ENCODE measurements around the gene OLA1.

OLA1 gene

DNA sequence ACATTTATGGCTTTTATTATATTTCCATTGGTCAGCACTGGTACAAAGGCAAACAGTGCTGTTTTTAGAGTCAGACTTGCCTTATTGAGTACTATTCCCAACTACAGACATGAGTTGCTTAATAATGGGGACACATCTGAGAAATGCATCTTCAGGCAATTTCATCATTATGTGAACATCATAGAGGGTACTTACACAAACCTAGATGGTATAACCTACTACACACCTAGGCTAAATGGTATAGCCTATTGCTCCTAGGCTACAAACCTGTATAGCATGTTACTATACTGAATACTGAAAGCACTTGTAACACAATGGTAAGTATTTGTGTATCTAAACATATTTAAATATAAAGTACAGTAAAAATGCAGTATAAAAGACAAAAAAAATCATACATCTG is 36.4 kb downstream of the OLA1 start:
- no peaks in the 10 kb centered on the region for H3K9me3 Mint-ChIP-seq
- no peak overlapping the region for H3K27ac Mint-ChIP-seq
- H3K36me3 Mint-ChIP-seq = peaks cover 2% of the 10 kb centered on the region
- H3K4me3 Mint-ChIP-seq = no peak overlapping the region
- H3K4me1 Mint-ChIP-seq = peaks cover 2% of the 10 kb centered on the region
- no peak for ATAC-seq (ENCODE audit: low read depth)
- no peaks in the 10 kb centered on the region for H3K27me3 Mint-ChIP-seq
- DNase-seq (ENCODE audit: low spot score in 2 of 2) = no peak

DNA sequence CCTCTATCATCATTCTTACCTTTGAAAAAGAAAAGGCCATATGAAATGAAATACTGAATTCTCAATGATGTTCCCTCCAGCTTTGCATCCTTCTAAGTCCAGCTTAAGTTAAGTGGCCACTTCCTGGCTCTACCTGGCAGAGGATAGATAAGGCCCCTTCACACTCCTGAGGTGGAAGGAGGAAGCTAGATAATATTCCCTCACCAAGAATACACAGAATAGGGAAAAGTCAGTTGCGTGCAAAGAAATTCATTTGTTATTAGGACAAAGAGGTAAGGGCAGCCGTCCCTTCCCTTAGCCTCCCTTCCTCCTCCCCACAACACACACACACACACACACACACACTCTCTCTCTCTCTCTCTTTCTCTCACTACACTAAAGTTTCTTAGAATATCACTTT is 37.5 kb downstream of the OLA1 start:
- Mint-ChIP-seq H3K27me3 (no peaks in the 10 kb centered on the region), H3K36me3 (peaks cover 2% of the 10 kb centered on the region), H3K27ac (no peak overlapping the region), H3K4me3 (no peak overlapping the region), H3K9me3 (no peaks in the 10 kb centered on the region), H3K4me1 (peaks cover 2% of the 10 kb centered on the region)
- ATAC-seq (ENCODE audit: low read depth) = no peak
- DNase-seq (ENCODE audit: low spot score in 2 of 2) = no peak

DNA sequence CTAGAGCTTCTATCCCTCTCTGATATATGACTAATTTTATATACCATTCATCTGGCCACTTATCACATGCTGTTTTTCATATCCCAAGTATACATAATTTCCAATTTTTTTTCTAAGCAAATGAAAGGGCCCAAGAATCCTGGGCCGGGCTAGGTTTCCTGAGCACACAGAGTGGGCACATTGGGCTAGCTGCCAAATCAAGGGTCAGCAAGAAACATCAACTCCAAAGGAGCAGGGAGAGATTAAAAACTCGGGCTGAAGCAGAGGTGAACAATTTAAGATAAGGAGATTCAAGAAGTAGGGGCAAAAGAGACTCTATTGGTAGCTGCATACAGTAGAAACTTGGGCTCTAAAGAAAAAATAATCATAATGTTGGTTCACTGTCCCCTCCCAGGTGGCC is 39.0 kb downstream of the OLA1 start:
- Mint-ChIP-seq H3K36me3 (peaks cover 5% of the 10 kb centered on the region), H3K4me1 (peaks cover 5% of the 10 kb centered on the region), H3K27ac (no peak overlapping the region), H3K27me3 (no peaks in the 10 kb centered on the region), H3K9me3 (no peaks in the 10 kb centered on the region), H3K4me3 (no peak overlapping the region)
- no peak for ATAC-seq (ENCODE audit: low read depth)
- no peak for DNase-seq (ENCODE audit: low spot score in 2 of 2)

DNA sequence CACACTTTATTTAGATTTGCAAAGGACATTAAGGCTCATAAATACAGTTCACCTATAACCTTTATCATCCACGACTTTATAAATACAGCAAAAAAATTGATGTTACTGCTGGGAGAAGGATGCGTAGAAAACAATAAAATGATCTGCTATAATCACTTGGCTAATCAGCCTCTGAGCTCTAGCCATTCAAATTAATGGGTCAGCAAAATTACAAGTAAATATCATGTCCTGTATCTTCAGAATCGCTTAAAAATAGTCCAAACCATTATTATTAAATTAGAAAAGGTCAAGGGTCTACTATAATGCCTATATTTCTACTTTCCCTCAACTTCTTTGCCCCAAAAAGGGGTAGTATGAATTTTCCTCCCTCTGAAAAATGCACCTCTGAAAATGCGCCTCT is 40.3 kb downstream of the OLA1 start:
- no peaks in the 10 kb centered on the region for H3K9me3 Mint-ChIP-seq
- no peak overlapping the region for H3K4me3 Mint-ChIP-seq
- peaks cover 5% of the 10 kb centered on the region for H3K36me3 Mint-ChIP-seq
- DNase-seq (ENCODE audit: low spot score in 2 of 2) = no peak
- H3K27me3 Mint-ChIP-seq = no peaks in the 10 kb centered on the region
- no peak for ATAC-seq (ENCODE audit: low read depth)
- no peak overlapping the region for H3K27ac Mint-ChIP-seq
- peaks cover 5% of the 10 kb centered on the region for H3K4me1 Mint-ChIP-seq

DNA sequence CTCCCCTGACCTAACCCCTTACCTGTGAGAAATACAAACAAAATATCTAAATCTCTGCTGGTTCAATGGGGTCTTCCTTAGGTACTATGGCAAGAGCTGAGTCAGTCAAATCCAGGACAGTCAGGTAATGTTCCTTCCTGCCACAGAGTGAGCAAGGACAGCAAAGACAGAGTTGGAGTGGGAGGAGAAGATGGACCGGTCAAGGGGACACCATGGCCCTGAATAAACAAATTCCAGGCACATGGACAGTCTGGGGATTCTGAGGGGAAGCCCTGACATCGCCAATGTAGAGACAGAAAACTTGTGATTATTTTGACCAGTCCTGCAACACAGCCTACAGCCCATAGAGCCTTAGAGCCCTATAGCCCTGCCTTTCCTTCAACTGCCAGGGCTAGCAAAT is 42.8 kb downstream of the OLA1 start:
- peaks cover 5% of the 10 kb centered on the region for H3K36me3 Mint-ChIP-seq
- no peak overlapping the region for H3K4me3 Mint-ChIP-seq
- DNase-seq (ENCODE audit: low spot score in 2 of 2) (no peak), ATAC-seq (ENCODE audit: low read depth) (no peak)
- H3K27ac Mint-ChIP-seq = no peak overlapping the region
- H3K9me3 Mint-ChIP-seq = no peaks in the 10 kb centered on the region
- H3K27me3 Mint-ChIP-seq = no peaks in the 10 kb centered on the region
- peaks cover 5% of the 10 kb centered on the region for H3K4me1 Mint-ChIP-seq

DNA sequence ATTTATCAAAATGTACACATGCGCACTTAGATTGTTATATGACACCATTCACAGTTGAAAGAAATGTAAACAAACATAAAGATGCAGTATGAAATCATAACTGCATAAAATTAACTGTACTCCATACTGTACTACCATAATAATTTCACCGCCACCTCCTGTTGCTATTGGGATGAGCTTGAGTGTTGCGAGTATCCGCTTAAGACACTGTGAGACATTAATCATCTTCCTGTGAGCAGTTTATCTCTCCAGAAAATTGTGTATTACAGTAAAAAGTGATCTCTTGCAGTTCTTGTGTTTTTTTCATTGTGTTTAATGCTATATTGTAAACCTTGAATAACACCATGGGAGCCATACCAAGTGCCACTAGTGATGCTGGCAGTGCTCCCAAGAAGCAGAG is 46.1 kb downstream of the OLA1 start:
- Mint-ChIP-seq H3K27me3 (no peaks in the 10 kb centered on the region), H3K4me1 (peaks cover 3% of the 10 kb centered on the region), H3K9me3 (no peaks in the 10 kb centered on the region), H3K27ac (no peak overlapping the region), H3K4me3 (no peak overlapping the region), H3K36me3 (peaks cover 2% of the 10 kb centered on the region)
- no peak for DNase-seq (ENCODE audit: low spot score in 2 of 2)
- ATAC-seq (ENCODE audit: low read depth) = no peak

DNA sequence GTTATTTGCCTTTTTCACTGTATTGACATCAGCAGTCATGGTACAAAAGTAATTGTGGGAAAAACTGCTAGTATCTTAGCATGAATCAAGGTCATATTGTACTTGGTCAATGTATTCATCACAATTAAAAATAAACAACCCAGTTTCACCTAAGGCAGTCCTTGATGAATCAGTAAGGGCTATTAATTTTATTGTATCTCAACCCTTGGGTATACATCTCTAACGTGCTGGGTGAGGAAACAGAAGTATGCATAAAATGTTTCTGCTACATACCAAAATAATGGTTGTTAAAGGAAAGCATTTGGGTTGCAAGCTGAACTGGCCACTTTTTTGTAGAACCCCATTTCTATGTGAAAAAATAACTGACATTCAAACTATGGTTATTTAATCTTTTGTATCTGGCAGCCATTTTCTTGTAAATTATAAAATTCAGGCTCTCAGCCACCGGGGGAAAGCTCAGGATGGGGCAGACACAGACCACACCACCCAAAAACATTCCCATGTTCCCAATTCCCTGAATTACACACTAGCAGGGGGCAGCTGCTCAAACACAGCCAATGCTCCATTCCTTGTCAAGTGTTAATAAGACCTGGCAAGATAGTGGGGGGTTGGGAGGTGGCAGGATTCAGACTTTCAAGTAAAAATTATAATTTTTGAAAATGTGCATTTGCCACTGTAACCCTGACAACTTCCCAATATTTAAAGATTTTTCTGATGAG is 49.3 kb downstream of the OLA1 start:
- ATAC-seq (ENCODE audit: low read depth) (no peak), DNase-seq (ENCODE audit: low spot score in 2 of 2) (no peak)
- Mint-ChIP-seq H3K27ac (no peak overlapping the region), H3K4me3 (no peak overlapping the region), H3K9me3 (no peaks in the 10 kb centered on the region), H3K4me1 (no peaks in the 10 kb centered on the region), H3K27me3 (no peaks in the 10 kb centered on the region), H3K36me3 (peaks cover 2% of the 10 kb centered on the region)

DNA sequence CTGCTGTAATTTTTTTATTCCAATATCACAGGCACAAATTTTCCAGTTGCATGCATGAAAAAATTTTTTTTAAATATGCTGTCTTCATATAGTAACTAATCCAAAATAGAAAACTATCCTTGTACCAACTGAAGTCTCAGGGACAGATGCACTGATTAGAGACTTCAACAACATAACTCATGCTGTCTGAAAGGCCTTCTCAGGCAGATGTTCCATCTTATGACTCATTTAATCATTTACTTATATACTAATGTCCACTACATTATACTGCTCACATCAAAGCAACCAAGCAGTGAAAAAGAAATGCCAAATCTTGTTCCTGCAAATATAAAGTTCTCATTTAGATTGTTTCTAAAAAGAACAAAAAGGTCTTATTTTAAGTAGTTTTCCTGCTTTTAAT is 53.1 kb downstream of the OLA1 start:
- DNase-seq (ENCODE audit: low spot score in 2 of 2) (no peak), ATAC-seq (ENCODE audit: low read depth) (no peak)
- Mint-ChIP-seq H3K27me3 (no peaks in the 10 kb centered on the region), H3K27ac (no peak overlapping the region), H3K4me1 (peaks cover 2% of the 10 kb centered on the region), H3K9me3 (no peaks in the 10 kb centered on the region), H3K4me3 (no peak overlapping the region), H3K36me3 (peaks cover 5% of the 10 kb centered on the region)

DNA sequence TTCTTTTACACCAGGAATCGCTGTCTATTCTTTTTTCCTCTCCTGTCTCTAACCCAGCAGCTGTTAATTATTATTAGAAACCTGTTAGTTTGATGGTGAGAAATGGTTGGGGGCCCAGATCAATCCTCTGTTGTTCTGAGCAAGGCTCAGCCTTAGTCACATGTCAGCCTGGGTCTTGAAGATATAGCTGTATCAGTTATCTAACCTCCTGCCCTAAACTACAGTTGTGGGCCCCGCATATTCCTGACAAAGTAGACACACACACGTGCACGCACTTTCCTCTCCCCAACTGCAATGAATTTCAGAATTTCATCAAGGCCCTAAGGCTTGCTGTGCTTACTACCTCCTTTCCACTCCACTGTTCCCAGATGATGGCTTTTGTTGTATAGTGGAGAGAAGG is 54.6 kb downstream of the OLA1 start:
- Mint-ChIP-seq H3K4me1 (peaks cover 2% of the 10 kb centered on the region), H3K27me3 (no peaks in the 10 kb centered on the region), H3K36me3 (peaks cover 5% of the 10 kb centered on the region), H3K27ac (no peak overlapping the region), H3K9me3 (no peaks in the 10 kb centered on the region), H3K4me3 (no peak overlapping the region)
- ATAC-seq (ENCODE audit: low read depth) (no peak), DNase-seq (ENCODE audit: low spot score in 2 of 2) (no peak)

DNA sequence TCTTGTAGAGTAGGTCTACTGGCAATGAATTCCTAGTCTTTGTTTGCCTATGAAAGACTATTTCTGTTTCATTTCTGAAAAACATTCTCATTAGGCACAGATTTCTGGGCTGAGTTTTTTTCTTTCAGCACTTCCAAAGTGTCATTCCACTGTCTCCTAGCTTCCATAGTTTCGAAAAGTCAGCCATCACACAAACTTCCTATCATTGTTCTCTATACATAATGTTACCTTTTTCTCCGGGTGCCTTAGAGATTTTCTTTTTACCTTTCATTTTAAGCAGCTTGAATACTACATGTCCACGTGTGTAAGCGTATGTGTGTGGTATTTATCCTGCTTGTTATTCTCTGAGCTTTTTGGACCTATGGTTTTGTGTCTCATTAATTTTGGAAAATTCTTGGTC is 55.7 kb downstream of the OLA1 start:
- ATAC-seq (ENCODE audit: low read depth) (no peak), DNase-seq (ENCODE audit: low spot score in 2 of 2) (no peak)
- H3K27ac Mint-ChIP-seq = peak overlapping the region; percentile 41
- no peak overlapping the region for H3K4me3 Mint-ChIP-seq
- H3K9me3 Mint-ChIP-seq = no peaks in the 10 kb centered on the region
- H3K36me3 Mint-ChIP-seq = peaks cover 8% of the 10 kb centered on the region
- H3K4me1 Mint-ChIP-seq = peaks cover 2% of the 10 kb centered on the region
- no peaks in the 10 kb centered on the region for H3K27me3 Mint-ChIP-seq

DNA sequence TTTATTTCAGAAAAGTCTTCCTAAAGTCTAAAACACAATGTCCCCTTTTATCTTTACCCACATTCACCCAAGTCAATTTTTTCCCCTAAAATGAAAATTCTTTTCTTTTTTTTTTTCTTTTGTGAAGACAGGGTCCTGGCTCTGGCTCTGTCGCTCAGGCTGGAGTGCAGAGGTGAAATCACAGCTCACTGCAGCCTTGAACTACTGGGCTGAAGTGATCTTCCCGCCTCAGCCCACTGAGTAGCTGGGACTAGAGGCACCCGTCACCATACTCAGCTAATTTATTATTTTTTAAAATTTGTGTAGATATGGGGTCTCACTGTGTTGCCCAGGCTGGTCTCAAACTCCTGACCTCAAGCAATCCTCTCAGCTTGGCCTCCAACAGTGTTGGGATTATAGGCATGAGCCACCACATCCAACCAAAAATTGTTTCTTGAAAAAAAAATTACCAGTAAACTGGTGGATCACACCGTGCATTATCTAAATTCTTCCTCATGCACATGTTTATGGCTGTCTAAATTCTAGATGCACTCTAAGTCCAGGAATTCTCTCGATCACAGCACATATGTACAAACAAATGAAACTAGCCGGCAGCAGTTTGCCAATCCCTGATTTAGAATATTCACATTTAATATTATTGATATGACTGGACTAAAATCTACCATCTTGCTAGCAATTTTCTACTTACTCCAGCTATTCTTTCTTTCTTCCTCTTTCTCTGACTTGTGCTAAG is 56.8 kb downstream of the OLA1 start:
- peaks cover 14% of the 10 kb centered on the region for H3K36me3 Mint-ChIP-seq
- no peak for DNase-seq (ENCODE audit: low spot score in 2 of 2)
- no peak overlapping the region for H3K27ac Mint-ChIP-seq
- H3K9me3 Mint-ChIP-seq = no peaks in the 10 kb centered on the region
- H3K27me3 Mint-ChIP-seq = no peaks in the 10 kb centered on the region
- H3K4me3 Mint-ChIP-seq = no peak overlapping the region
- peaks cover 6% of the 10 kb centered on the region for H3K4me1 Mint-ChIP-seq
- ATAC-seq (ENCODE audit: low read depth) = no peak

DNA sequence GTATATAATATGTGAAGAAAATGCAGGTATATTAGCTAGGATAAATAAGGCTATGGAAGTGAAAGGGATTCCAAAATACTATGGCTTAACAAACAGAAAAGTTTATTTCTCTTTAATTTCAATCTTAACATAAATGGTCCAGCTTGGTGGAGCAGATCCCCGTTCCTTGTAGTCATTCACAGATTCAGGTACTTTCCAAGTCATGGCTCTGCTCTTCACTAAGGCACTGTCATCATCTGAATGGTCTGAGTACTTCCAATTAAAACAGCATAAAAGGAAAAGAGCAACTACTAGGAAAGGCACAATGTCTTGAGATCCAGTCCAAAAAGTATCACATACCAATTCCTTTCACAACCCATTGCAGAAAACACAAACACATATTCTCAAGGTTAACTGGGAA is 63.4 kb downstream of the OLA1 start:
- H3K4me3 Mint-ChIP-seq = no peak overlapping the region
- DNase-seq (ENCODE audit: low spot score in 2 of 2) (no peak), ATAC-seq (ENCODE audit: low read depth) (no peak)
- H3K4me1 Mint-ChIP-seq = peaks cover 17% of the 10 kb centered on the region
- H3K36me3 Mint-ChIP-seq = peaks cover 22% of the 10 kb centered on the region
- no peaks in the 10 kb centered on the region for H3K9me3 Mint-ChIP-seq
- peak overlapping the region; percentile 57 for H3K27ac Mint-ChIP-seq
- H3K27me3 Mint-ChIP-seq = no peaks in the 10 kb centered on the region

DNA sequence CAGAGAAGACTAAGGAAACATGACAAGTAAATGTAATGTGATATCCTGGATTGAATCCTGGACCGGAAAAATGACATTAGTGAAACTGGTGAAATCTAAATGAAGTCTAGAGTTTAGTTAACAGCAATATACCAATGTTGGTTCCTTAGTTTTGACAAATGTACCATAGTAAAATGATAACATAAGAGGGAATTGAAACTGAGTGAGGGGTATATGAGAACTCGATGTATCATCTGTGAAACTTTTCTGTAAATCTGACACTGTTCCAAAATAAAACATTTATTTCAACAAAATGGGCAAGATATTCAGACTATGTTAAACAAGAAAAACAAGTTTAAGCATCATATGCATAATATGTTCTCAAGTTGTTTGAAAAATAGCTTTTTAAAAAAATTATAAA is 63.8 kb downstream of the OLA1 start:
- DNase-seq (ENCODE audit: low spot score in 2 of 2) (no peak), ATAC-seq (ENCODE audit: low read depth) (no peak)
- Mint-ChIP-seq H3K4me1 (peaks cover 17% of the 10 kb centered on the region), H3K4me3 (no peak overlapping the region), H3K27me3 (no peaks in the 10 kb centered on the region), H3K9me3 (no peaks in the 10 kb centered on the region), H3K36me3 (peaks cover 22% of the 10 kb centered on the region), H3K27ac (peak overlapping the region; percentile 57)

DNA sequence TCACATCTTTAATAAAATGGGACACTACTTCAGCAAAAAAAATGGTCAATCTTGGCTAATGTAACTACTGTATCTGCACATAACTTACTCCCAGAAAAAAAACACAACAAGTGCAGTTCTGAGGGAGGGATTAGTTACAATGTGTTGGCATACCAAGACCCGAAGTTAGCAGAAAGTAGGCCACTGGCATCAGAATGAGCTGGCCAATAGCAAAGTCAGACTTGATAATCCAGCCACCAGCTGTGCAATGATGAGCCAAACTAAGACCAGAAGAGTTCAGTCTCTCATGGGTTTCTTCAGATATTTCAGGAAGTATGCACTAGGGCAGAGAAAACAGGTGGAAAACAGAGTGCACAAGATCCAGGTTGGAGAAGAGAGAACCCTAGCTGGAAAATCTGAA is 65.3 kb downstream of the OLA1 start:
- ATAC-seq (ENCODE audit: low read depth) = no peak
- no peak for DNase-seq (ENCODE audit: low spot score in 2 of 2)
- Mint-ChIP-seq H3K27ac (no peak overlapping the region), H3K36me3 (peaks cover 22% of the 10 kb centered on the region), H3K4me3 (no peak overlapping the region), H3K27me3 (no peaks in the 10 kb centered on the region), H3K4me1 (peaks cover 17% of the 10 kb centered on the region), H3K9me3 (no peaks in the 10 kb centered on the region)

DNA sequence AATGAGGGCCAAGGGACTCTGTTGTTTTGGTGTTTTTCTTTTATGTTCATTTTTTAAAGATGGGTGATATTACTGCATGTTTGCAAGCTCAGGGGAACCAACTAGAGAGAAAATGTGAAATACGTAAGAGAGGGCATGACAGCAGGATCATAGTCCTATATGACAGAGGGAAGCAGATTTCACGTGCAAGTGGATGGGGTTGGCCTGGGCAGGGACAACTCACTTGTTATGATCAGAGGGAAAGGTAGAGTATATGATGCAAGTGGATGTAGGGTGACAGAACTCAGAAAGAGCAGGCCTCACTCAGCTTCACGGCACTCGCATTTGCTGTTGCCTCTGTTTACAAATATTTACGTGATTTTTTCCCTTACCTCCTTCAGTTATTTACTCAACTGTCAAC is 67.0 kb downstream of the OLA1 start:
- DNase-seq (ENCODE audit: low spot score in 2 of 2) (no peak), ATAC-seq (ENCODE audit: low read depth) (no peak)
- Mint-ChIP-seq H3K4me3 (no peak overlapping the region), H3K27ac (no peak overlapping the region), H3K27me3 (no peaks in the 10 kb centered on the region), H3K36me3 (peaks cover 17% of the 10 kb centered on the region), H3K4me1 (peaks cover 14% of the 10 kb centered on the region), H3K9me3 (no peaks in the 10 kb centered on the region)
